GM12865 (cell line): ENCODE measurements around the gene CD200.

Source experiments
- DNase-seq: peaks from one replicate; pipeline ENCODE4 v3.0.0; 2010; ENCODE audit warnings: low read depth
- H3K4me3 ChIP-seq: 2 replicates; pipeline ENCODE4 v1.5.1; 2011; ENCODE audit warnings: mild to moderate bottlenecking, low read depth, low read length, control low read depth
- TF ChIP-seq, protein P1 (sequence below): IDR thresholded peaks from 2 replicates; pipeline ENCODE4 v1.5.1; 2011; ENCODE audit warnings: low read length, control low read depth, low read depth, inconsistent platforms; ENCODE audit not compliant: insufficient read depth; ENCODE audit errors: missing control alignments

The CD200 gene

DNA sequence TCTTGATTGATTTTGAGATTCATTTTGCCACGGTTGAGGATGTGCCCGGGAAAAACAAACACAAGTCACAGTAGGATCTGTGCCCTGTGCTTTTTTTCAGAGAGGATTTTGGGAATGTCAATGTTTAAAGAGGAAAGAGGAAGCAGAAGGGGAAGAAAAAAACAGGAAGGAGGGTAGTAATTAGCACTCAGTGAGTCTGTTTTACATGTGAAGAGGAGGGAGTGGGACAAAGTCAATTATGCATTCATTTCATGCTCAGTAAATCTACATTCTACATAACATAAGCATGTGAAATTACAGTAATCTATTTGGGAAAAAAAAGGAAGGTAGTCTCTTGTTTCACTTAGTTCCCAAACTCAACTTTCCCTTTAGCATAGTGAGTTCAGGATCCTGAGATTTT is 18.3 kb upstream of the CD200 start:
- no peak for DNase-seq
- no peak overlapping the region for H3K4me3 ChIP-seq
- TF ChIP-seq, protein P1, sequence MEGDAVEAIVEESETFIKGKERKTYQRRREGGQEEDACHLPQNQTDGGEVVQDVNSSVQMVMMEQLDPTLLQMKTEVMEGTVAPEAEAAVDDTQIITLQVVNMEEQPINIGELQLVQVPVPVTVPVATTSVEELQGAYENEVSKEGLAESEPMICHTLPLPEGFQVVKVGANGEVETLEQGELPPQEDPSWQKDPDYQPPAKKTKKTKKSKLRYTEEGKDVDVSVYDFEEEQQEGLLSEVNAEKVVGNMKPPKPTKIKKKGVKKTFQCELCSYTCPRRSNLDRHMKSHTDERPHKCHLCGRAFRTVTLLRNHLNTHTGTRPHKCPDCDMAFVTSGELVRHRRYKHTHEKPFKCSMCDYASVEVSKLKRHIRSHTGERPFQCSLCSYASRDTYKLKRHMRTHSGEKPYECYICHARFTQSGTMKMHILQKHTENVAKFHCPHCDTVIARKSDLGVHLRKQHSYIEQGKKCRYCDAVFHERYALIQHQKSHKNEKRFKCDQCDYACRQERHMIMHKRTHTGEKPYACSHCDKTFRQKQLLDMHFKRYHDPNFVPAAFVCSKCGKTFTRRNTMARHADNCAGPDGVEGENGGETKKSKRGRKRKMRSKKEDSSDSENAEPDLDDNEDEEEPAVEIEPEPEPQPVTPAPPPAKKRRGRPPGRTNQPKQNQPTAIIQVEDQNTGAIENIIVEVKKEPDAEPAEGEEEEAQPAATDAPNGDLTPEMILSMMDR = no peak

DNA sequence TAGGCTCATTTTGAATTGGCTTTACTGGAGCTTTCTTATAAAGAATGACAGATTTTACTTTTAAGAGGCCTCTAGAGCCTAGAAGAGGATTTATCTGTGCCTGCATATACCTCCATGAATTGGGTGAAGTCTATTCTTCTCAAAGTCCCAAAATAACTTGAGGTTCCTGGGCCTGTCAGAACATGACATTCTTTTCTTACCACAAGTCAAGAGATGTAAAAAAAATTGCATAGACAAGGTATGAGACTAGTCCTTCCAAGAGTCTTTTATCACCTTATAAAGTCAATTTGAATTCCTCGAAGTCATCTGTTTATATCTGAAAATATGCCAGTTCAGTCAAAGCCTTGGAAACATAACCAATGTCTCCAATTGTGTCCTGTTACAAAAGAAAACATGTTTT is 17.2 kb upstream of the CD200 start:
- TF ChIP-seq, protein P1 = no peak
- H3K4me3 ChIP-seq = no peak overlapping the region

DNA sequence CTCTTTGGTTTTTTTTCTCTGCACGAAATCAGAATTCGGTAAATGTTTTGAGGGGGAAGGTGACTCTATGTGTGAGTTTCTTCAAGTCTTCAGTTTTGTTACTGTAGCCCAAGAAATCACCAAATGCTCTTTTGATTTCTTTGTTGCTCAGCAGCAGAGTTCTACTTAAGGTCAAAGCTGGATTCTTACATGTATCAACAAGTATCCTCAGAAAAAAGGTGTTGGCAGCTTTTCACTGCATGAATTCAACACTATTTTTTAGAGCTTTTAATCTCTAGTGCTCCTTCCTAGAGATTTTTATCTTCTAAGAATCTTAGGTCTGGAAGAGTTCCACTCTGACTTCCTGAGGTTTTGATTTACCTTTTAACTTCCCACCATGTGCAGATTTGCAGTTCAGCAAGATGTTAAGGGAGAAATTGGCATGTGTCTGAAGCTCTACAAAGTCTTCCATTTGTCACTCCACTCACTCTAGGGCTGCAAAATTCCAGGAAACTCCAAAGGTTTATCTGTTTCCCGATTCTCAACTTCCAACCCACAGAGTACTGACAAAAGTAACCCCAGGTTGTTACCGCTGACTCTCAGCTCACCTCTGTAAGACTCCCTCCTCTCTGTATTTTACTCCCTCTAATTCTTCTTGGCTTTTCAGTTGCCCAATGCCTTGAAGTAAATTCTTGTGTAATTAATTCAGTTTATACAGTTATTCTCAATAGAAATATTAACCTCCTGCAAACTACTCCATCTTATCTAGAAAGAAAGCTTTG is 13.3 kb upstream of the CD200 start:
- TF ChIP-seq, protein P1 = no peak
- no peak for DNase-seq
- no peak overlapping the region for H3K4me3 ChIP-seq

More for the DNA sequence above, 17.2 kb upstream of the CD200 start:
- no peak for DNase-seq

DNA sequence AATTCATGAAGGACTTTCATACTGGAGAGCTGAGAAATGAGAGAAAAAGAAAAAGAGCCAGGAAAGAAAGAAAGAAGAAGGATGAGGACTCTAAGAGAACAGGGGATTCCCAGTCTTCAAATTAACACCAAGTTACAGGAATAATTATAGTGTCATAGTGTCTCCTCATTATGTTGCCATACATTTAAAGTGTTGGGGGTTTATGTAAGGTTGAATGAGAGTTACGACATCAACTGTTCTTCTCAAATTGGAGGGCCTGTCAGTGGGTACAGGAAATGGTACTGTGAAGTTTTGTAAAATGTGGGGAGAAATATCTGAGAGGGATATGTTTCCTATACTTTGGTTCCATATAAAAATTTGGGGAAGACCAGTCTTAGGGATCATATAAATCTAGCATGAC is 12.3 kb upstream of the CD200 start:
- TF ChIP-seq, protein P1 = no peak
- no peak for DNase-seq
- H3K4me3 ChIP-seq = no peak overlapping the region

DNA sequence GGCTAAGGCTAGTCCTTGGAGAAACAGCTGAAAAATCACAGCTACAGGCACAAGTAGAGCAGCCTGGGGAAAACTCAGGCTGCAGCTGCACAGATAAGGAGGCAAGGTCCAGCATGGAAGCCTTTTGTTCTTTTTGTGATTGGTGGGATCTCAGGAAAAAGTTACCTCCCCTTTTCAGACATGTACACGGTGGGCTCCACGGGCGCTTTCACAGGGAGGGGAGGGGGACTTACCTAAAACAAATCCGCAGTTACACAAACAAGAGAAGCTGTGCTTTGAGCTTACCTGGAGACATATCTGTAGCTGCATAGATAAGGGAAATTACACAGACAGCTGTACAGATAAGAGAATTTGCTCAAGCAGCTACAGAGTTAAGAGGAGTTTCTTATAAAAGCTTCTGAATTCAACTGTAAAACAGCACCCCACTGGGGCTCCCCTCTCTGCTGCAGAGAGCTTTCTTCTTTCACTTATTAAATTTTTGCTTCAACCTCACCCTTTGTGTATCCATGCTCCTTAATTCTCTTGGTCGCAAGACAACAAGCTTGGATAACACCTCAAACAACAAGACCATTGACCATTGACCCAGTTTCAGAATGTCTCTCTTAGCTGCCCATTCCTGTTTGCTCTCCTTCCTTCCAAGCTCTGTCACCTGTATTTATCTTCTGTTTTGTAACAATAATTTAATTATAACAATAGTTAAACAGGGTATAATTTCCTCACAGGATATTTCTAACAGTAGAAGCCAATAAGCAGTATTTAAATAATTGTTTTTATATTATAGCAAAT is 10.9 kb upstream of the CD200 start:
- H3K4me3 ChIP-seq = no peak overlapping the region
- no peak for DNase-seq
- TF ChIP-seq, protein P1 = no peak

DNA sequence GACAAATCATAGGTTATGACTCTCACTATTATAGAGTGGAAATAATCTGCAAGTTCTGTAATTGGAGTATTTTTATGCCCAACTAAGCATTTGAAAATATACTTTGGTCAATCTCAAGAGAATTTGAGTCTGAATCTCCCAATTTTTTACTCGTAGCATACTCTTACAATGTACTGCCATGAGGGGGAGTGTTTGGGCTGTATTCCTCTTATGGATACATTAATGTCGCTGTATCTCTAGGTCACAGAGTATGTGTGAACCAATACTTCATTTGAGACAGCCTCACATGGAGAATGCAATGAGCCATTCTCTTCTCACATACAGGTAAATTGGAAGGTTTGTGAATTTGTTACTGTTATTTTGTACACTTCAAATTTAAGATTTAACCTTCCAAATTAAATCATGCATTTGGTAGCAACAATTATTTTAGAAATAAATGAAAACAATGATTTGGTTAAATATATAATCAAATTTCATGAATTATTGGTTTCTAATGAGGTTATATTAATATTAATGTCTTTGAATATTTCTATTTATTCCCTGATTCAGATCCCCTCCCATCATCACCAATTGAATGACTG is 5.5 kb upstream of the CD200 start:
- H3K4me3 ChIP-seq = no peak overlapping the region
- peak; percentile 88 for DNase-seq

More for the DNA sequence above, 5.5 kb upstream of the CD200 start:
- TF ChIP-seq, protein P1 = peak; percentile 66
